Erythroblast (primary cell): ENCODE data around the gene CCDC93.
"Not testable (repeated sequence)": the region's sequence is repeated elsewhere in the genome, so short reads cannot be mapped to it uniquely, and the experiment has no call there.

Experiments
- DNase-seq, 2 experiments: peaks; one replicate each; lab custom pipeline; 2025; lab: John Stamatoyannopoulos, UW
- GATA1 ChIP-seq: IDR thresholded peaks from 2 replicates; pipeline ENCODE4 v1.6.1; 2011; ENCODE audit warnings: low read depth, mild to moderate bottlenecking, control low read depth, low read length, moderate library complexity
- POLR2A ChIP-seq: IDR thresholded peaks from 2 replicates; pipeline ENCODE4 v1.6.1; 2011; ENCODE audit warnings: mild to moderate bottlenecking, low read length

The CCDC93 gene

GRCh38 chr2:117945296-117945695 is 68.6 kb downstream of the CCDC93 start:
- TF ChIP-seq POLR2A (no peak), GATA1 (no peak)
- DNase-seq, result no peak

- no peak for DNase-seq
Observed at GRCh38 chr2:117944816-117945215, 69.1 kb downstream of the CCDC93 start.

GRCh38 chr2:117943013-117943672 is 70.7 kb downstream of the CCDC93 start:
- TF ChIP-seq POLR2A, result no peak
- no peak for TF ChIP-seq GATA1
- DNase-seq, result no peak

More at GRCh38 chr2:117944816-117945215, 69.1 kb downstream of the CCDC93 start:
- TF ChIP-seq GATA1 (no peak), POLR2A (no peak)

- TF ChIP-seq POLR2A, result no peak
- TF ChIP-seq GATA1, result no peak
- no peak for DNase-seq
Observed at GRCh38 chr2:117942551-117942950, 71.3 kb downstream of the CCDC93 start.

- TF ChIP-seq POLR2A (no peak), GATA1 (no peak)
- no peak for DNase-seq
Observed at GRCh38 chr2:117941693-117942092, 72.2 kb downstream of the CCDC93 start.

GRCh38 chr2:117940436-117940835 is 73.4 kb downstream of the CCDC93 start:
- no peak for DNase-seq

GRCh38 chr2:117938611-117939010 is 75.3 kb downstream of the CCDC93 start:
- DNase-seq, result no peak
- no peak for TF ChIP-seq GATA1
- no peak for TF ChIP-seq POLR2A

More at GRCh38 chr2:117940436-117940835, 73.4 kb downstream of the CCDC93 start:
- TF ChIP-seq POLR2A (no peak), GATA1 (no peak)

- no peak for DNase-seq
- no peak for TF ChIP-seq POLR2A
- no peak for TF ChIP-seq GATA1
Observed at GRCh38 chr2:117936871-117937428, 76.9 kb downstream of the CCDC93 start.

GRCh38 chr2:117935954-117936353 is 77.9 kb downstream of the CCDC93 start:
- no peak for TF ChIP-seq GATA1
- no peak for TF ChIP-seq POLR2A

GRCh38 chr2:117935456-117935855 is 78.4 kb downstream of the CCDC93 start:
- TF ChIP-seq POLR2A (no peak), GATA1 (no peak)
- DNase-seq, result no peak

More at GRCh38 chr2:117935954-117936353, 77.9 kb downstream of the CCDC93 start:
- no peak for DNase-seq

- no peak for DNase-seq
- TF ChIP-seq POLR2A, result no peak
- no peak for TF ChIP-seq GATA1
Observed at GRCh38 chr2:117933884-117934354, 80.0 kb downstream of the CCDC93 start.

GRCh38 chr2:117931978-117932377 is 81.9 kb downstream of the CCDC93 start:
- no peak for TF ChIP-seq POLR2A
- TF ChIP-seq GATA1, result no peak
- DNase-seq, result no peak

GRCh38 chr2:117931266-117931665 is 82.6 kb downstream of the CCDC93 start:
- TF ChIP-seq GATA1 (no peak), POLR2A (no peak)

GRCh38 chr2:117930775-117931174 is 83.1 kb downstream of the CCDC93 start:
- no peak for DNase-seq
- no peak for TF ChIP-seq GATA1
- TF ChIP-seq POLR2A, result no peak

More at GRCh38 chr2:117931266-117931665, 82.6 kb downstream of the CCDC93 start:
- no peak for DNase-seq

- not testable (repeated sequence) for DNase-seq
Observed at GRCh38 chr2:117923471-117923870, 90.4 kb downstream of the CCDC93 start.
